GM18867 (cell line): ENCODE data around the gene NASP.

Experiments used
- ATAC-seq: cut with Tn5 transposase; IDR thresholded peaks from one replicate; pipeline ENCODE4 v1.9.1; 2021; ENCODE audit warnings: mild to moderate bottlenecking, moderate library complexity; ENCODE audit not compliant: unreplicated experiment

The NASP gene, protein sequence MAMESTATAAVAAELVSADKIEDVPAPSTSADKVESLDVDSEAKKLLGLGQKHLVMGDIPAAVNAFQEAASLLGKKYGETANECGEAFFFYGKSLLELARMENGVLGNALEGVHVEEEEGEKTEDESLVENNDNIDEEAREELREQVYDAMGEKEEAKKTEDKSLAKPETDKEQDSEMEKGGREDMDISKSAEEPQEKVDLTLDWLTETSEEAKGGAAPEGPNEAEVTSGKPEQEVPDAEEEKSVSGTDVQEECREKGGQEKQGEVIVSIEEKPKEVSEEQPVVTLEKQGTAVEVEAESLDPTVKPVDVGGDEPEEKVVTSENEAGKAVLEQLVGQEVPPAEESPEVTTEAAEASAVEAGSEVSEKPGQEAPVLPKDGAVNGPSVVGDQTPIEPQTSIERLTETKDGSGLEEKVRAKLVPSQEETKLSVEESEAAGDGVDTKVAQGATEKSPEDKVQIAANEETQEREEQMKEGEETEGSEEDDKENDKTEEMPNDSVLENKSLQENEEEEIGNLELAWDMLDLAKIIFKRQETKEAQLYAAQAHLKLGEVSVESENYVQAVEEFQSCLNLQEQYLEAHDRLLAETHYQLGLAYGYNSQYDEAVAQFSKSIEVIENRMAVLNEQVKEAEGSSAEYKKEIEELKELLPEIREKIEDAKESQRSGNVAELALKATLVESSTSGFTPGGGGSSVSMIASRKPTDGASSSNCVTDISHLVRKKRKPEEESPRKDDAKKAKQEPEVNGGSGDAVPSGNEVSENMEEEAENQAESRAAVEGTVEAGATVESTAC

DNA sequence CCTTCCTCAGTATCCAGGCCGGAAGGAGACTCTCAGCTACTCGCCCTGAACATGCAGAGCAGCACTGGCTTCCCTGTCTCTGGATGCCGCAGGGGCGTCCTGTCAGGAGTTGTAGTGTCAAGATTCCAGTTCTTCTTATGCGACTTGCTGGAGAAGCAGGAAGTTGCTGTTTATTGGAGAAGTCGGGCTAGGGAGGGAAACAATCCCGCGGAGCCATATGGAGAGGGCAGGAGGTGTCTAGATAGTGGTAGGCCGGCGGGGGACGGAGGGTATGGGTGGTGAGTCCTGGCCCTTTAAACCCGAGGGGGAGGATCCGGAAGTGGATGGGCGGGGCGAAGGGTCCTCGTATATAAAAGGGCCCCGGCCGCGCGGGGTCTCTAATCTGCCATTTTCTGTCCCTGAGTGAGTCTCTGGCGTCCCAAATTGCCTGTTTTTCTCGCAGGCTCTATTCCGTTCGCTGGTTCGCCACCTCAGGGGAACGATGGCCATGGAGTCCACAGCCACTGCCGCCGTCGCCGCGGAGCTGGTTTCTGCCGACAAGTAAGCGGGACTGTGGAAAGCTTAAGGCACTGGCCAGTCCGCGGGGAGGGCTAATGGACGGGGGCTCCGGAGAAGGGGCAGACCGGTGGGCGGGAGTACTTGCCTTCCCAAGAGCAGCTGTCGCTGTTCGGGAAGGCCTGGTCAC is at the start of gene NASP:
NASP (plus strand) TSS at position 376 of the 685 bp plus-strand sequence; CDS start at position 482, 106 bp downstream.
- peak; percentile 46 for ATAC-seq

DNA sequence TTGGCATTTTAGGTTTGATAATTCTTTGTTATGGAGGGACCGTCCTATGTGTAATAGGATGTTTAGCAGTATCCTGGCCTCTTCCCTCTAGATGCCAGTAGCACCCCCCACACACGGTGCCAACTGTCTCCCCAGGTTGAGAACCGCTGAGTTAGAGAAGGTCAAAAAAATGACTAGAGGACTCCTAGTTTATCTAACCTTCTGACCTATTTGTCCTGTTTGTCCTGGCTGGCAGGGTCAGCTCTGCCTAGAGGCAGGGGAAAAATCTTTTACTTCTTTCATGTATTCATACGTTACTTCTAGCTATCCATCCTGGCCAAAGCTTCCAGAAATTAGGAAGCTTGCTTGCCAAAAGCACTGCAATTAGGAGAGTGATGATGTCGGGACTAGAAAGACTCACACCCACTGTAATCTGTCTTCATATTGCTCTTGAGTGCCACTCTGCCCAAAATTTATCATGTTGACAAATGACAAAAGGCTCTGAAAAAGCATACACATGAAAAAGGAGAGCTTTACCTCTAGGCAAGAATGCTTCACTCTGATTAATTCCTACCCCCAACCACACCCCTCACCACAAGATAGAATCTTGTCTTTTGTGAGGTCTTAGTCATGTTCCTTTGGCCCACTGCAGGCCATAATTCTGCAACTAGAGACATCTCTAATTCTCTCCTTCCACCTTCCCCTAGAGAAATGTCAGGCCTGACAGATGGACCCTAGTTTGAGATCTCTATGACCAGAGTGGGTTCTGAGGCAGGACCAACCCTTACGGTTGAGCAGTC is 47.7 kb upstream of the NASP start:
- ATAC-seq: no peak

DNA sequence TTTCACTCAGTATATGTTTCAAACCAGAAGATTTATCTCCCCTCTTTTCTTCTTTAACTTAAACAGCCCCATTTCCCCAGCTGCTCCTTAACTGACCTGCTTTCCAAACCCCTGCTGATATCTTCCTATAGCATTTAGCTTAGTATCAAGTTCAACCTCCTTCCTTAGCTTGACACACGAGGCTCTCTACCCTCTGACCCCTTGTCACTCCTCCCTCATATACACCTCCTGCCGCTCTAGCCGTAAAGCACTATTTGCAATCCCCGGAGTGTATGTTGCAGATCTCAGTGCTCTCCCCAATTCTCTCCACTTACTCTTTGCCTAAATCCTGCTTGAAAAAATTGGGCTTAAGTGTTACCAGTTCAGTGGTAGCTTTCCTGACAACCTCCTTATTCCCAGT is 47.0 kb upstream of the NASP start:
- no peak for ATAC-seq

DNA sequence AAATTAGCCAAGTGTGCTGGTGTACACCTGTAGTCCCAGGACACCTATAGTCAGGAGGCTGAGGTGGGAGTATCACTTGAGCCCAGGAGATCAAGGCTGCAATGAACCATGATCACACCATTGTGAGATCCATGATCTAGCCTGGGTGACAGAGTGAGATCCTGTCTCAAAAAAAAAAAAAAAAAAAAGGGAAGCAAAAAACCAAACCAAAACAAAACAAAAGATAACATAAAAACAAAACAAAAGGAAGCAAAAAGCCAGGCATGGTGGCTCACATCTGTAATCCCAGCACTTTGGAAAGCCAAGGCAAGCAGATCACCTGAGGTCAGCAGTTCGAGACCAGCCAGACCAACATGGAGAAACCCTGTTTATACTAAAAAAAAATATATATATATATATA is 42.6 kb upstream of the NASP start:
- no peak for ATAC-seq

DNA sequence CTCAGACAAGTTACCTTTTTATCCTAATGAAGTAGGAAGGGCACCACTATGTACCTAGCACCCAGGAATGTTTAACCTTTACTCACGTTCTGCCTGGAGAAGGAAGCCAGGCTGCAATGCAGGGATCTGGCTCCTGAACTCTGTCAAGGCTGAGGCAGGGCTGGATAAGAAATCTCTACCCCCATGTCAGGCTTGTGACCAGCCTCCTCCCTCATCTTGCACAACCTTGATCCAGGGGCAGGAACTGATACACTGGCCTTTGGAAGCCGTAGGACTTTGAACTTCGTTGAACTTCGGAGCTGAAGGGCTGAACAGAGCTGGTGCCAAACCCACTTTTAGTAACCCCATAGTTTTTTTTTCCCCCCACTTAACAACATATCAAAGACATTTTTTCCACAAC is 41.2 kb upstream of the NASP start:
- ATAC-seq: no peak

DNA sequence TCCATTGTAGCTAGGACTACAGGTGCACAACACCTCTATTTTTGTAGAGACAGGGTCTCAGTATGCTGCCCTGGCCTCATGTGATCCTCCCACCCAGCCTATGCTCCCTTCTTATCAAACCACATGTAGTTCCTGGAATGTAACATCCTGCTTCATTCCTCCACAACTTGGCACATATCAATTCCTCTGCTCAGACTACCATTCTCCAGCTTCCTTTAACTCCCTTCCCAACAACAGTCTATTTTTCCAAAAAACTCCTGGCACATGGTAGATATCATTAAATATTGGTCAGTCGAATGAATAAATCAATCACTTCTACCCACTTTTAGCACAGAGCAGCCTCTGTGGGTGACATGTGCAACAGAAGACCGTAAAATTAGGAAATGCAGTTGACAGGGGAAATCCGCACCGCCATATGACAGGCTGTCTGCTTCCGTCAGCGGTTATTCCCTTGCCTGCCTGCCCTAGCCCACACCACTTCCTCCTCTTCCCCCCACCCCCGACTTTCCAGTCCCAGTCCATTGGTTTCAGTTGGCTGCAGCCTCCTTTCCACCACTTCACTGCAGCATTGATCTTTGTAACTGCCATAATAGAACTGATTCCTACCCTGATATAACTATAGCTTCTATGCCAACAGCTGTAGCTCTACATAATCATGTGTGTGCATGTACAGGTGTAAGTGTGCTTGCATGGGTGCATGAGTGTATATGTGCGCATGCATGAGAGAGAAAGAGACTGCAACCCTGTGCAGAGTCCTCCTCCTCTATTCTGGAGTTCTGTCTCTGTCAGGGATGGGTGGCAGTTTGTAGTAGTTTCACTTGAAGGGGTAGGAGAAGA is 40.0 kb upstream of the NASP start:
- ATAC-seq: peak; percentile 56

DNA sequence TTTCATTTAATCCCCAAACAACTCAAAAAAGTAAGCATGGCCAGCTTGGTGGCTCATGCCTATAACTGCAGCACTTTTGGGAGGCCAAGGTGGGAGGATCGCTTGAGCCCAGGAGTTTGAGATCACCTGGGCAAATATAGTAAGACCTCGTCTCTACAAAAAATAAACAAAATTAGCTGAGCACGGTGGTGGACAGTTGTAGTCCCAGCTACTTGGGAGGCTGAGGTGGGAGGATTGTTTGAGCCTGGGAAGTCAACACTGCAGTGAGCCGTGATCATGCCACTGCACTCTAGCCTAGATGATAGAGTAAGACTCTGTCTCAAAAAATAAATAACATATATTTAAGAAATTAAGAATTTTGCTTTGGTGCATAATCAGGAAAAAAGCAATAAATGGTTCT is 39.3 kb upstream of the NASP start:
- ATAC-seq: no peak

DNA sequence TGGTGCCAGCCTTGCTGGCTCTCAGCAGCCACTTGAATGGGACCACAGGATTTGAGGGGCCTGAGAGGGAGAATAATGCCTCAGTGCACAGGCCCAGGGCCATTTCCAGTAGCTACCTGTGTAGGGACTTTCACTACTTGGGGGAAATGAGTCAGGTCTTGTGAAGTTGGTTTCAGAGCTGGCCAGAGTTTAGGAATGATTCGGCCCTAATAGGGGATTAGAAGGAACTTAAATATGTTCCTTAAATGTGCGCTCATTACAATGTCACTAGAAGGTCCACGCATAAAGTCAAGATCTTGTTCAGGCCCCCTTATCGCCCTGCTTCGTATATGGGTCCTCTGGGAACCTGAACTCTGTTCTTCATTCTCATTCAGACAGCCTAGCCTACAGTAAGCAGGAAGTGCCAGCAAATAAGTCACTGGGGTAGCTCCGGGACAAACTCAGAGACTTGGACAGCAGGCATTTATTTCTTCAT is 38.8 kb upstream of the NASP start:
- ATAC-seq: no peak

DNA sequence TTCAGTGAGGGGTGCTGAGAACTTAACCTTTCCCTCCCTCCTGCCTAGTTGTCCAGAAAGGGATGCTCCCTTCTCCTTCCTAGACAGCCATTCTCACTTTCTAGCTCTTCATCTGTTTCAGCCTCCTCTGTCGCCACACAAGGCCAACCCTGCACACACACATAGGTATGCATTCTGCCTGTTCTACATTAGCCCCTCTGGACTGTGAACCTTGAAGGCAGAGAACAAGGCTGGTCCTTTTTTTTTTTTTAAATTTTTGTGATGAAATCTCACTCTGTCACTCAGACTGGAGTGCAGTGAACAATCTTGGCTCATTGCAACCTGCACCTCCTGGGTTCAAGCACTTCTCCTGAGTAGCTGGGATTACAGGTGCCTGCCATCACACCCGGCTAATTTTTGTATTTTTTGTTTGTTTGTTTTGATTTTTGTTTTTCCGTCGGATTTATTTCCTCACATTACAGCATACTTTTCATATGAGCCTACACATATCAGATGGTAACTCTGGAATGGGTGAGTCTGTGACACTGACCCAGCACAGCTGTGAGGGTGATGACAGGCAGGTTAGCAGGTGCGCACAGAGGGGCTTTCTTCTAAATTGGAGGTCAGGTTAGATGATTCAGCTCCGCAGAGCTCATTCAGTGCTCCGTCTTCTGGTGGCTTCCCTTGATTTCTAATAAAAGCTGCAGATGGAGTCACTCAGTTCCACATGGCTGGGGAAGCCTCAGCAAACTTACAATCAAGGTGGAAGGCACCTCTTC is 38.1 kb upstream of the NASP start:
- ATAC-seq: no peak

DNA sequence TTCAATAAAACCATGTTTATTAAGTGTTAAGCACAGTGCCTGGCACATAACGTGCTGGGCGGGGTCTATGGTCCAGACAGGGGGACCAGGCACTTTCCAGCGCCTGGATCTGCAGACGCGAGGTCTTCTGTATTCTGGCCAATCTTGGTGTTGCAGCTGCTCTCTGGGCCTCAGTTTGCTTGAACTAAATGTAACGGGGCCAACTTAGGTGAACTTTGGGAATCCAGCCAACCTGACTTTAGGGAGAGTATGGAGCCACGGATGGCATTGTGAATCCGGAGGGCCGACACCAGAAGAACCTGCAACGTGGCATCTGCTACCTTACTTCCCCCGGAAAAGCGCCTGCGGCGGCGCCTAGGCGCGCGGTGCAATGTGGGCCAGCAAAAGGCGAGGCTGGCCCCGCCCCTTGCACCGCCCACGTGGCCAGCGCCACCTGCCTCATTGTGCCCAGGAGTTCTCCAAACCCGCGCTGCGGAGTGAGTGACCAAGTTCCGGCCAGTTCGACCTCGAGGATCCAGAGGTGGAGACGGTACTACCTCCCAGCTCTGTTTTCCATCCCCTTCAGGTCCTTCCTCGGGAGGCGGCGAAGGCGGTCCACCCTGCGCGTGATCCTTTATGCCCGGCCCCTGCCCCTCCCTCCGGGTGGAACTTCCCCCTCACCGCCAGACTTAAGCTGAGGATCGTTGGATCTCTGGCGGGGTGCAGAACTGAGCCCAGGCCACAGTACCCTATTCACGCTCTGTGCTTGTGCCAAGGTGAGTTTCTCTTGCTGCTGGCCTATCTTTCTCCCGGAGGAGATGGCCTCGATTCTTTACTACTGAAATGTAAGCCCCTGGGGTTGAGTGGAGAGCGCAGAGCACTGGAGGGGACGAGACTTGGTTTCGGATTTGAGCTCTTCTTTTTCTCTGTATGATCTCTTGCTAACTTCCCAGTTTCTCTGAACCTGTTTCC is 33.2 kb upstream of the NASP start, which contains the start of gene AKR1A1:
AKR1A1 (plus strand) TSS at position 426 of the 951 bp plus-strand sequence. CDS start 10,969 bp downstream, outside the sequence.
- ATAC-seq: peak; percentile 82

DNA sequence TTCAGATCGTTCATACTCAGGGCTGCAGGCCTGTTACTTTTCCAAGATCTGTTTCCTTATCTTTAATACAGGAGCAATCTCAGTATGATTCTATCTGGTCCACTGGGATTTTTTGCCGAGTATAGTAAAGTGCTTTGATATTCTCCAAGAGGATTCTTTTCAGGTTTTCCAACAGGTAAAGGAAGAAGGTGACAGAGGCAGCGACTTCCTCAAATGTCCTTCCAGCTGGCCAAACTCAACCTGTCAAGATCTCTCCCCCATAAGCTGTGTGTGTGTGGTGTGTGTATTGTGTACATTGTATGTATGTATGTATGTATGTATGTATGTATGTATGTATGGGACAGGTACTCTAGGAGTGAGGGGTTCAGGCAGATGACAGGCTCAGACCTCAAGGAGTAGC is 32.2 kb upstream of the NASP start:
- ATAC-seq: no peak

DNA sequence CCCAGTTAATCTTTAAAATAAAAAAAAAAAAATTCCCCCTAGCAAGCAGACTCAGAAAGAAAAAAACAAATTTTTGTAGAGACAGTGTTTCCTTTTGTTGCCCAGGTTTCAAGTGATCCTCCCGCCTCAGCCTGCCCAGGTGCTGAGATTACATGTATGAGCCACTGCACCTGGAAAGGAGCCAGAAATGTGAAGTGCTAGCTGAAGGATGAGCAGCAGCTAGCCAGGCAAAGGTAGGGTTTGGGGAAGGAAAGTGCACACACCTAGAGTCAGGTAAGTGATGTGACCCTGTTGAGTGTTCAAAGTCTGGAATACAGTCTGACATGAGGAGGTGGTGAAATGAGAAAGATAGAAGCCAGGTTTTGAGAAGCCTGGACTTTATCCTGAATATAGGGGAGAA is 31.5 kb upstream of the NASP start:
- no peak for ATAC-seq

DNA sequence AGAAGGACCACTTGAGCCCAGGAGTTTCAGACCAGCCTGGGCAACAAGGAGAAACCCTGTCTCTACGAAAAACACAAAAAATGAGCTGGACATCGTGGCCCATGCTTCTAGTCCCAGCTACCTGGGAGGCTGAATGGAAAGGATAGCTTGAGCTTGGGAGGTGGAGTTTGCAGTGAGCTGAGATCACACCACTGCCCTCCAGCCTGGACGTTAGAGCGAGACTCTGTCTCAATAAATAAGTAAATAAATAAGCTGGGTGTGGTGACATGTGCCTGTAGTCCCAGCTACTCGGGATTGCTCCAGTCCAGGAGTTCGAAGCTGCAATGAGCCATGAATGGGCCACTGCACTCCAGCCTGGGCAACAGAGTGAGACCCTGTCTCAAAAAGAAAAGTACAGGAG is 29.6 kb upstream of the NASP start:
- ATAC-seq: no peak

DNA sequence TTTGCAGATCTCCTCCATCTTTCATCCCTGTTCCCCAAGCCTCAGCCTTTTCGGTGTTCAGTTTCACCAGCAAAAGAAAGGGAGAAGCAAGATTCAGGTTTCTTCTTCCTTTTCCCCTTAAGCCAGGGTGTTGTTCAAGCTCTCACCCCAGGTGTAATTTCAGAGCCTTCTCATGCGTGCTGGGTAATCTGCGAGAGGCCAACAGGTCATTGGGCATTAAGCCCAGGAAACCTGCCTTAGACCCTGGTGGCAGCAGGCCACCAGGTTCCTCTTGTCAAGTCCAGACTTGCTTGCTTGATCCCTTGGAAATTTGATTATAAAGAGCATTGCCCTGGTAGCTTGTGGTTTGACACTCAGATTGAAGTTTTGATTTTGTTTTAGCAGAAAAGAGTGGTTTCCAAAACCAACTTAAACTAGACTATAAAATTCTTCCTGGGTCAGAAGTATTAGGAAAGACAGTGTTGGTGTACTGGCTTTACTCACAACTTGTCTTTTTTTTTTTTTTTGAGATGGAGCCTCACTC is 26.4 kb upstream of the NASP start:
- no peak for ATAC-seq

DNA sequence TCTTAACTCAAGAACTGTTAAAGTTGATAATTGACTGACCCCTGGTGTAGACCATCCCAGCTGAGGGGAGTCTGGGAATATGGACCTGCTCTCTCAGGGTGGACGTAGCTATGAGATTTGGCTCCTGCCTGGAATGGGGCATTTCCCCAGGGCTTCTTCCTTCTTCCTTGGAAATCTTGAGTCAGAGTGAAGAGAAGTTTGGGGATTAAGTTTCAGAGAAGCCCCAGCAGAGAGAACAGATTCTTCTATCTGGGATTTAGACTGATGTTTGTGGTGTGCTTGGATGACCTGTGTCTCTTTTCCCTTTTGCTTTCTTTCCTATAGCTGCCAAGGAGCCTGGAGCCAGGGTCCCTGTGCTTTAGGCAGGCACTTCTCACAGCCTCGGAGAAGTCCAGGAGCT is 20.0 kb upstream of the NASP start:
- ATAC-seq: no peak

DNA sequence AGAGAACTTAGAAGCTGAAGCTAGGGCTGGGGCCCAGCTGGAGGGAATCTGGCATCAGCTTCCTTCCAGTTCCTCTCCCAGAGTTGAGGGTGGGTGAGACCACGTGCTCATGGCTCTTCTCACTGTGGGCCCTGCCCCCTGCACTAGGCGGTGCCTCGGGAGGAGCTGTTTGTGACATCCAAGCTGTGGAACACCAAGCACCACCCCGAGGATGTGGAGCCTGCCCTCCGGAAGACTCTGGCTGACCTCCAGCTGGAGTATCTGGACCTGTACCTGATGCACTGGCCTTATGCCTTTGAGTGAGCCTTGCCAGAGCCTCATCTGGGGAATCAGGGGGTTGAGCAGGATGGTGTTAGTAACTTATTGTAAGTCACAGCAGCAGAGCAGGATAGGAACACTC is 17.1 kb upstream of the NASP start:
- ATAC-seq: no peak

DNA sequence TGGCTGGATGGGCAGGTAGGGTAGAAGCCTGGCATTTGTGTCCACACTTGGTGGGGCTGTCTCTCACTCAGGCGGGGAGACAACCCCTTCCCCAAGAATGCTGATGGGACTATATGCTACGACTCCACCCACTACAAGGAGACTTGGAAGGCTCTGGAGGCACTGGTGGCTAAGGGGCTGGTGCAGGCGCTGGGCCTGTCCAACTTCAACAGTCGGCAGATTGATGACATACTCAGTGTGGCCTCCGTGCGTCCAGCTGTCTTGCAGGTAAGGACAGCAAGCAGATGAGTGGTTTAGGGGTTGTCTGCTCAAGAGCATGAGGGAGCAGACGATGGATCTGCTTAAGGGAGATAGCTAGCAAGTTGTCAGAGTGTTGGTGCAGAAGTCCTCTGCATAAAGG is 15.9 kb upstream of the NASP start:
- ATAC-seq: no peak

DNA sequence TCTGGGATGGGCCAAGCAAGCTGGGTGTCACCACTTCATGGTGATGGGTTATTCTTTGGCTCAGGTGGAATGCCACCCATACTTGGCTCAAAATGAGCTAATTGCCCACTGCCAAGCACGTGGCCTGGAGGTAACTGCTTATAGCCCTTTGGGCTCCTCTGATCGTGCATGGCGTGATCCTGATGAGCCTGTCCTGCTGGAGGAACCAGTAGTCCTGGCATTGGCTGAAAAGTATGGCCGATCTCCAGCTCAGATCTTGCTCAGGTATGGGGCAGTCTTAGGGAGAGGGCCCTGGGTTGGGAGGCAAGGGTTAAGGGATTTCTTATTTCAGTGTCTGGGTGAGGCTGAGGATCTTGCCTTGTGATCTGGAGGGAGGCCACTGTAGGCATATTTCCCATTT is 15.4 kb upstream of the NASP start:
- ATAC-seq: no peak
